ENCODE results near the gene PAPSS2. TPM values are rescaled to one million over a fixed set of nuclear protein-coding genes. Genes with fewer than 3 reads are reported as not detected.

The PAPSS2 gene
- total RNA-seq, 2 donors from 2014 or later: 16.9 to 17.5 TPM

- DNase-seq (no peak), ATAC-seq (no peak)
- no peak overlapping the region for H3K4me3 ChIP-seq
- 43 to 59% methylated on average over 2 of the region's 2 CpGs for WGBS, 2 donors
- no peak overlapping the region for H3K27ac ChIP-seq
- TF ChIP-seq CTCF (IDR thresholded peaks at IDR 0.05) (no peak), POLR2A (IDR thresholded peaks at IDR 0.05) (no peak)
- no peaks in the 10 kb centered on the region for H3K36me3 ChIP-seq (replicated peaks in 1 of 2; ENCODE audit: insufficient read depth in 1 of 2, low read depth in 2 of 2)
- no peaks in the 10 kb centered on the region for H3K27me3 ChIP-seq
- peaks cover 42% of the 10 kb centered on the region for H3K4me1 ChIP-seq
- intact Hi-C loops (cut with DNase I): no loop called here
- H3K9me3 ChIP-seq: no peaks in the 10 kb centered on the region
Measured at GRCh38 chr10:87667493-87667892, 7.8 kb downstream of the PAPSS2 start.

GRCh38 chr10:87668324-87669074, 8.8 kb downstream of the PAPSS2 start:
- peaks cover 38% of the 10 kb centered on the region for H3K4me1 ChIP-seq
- H3K36me3 ChIP-seq (replicated peaks in 1 of 2; ENCODE audit: insufficient read depth in 1 of 2, low read depth in 2 of 2): no peaks in the 10 kb centered on the region
- intact Hi-C loops (cut with DNase I): no loop called here
- H3K4me3 ChIP-seq: no peak overlapping the region
- H3K27me3 ChIP-seq: no peaks in the 10 kb centered on the region
- no peak for ATAC-seq
- WGBS, 2 donors: 40 to 44% methylated on average over 5 of the region's 5 CpGs
- DNase-seq: no peak
- peak overlapping the region in 1 of 4 donors; percentile 20 for H3K27ac ChIP-seq
- no peak for TF ChIP-seq POLR2A (IDR thresholded peaks at IDR 0.05)
- TF ChIP-seq CTCF (IDR thresholded peaks at IDR 0.05): no peak
- H3K9me3 ChIP-seq: no peaks in the 10 kb centered on the region

- H3K27ac ChIP-seq: peak overlapping the region in 2 of 4 donors; percentile 5 to 34
- H3K36me3 ChIP-seq (replicated peaks in 1 of 2; ENCODE audit: insufficient read depth in 1 of 2, low read depth in 2 of 2): no peaks in the 10 kb centered on the region
- no peak for DNase-seq
- TF ChIP-seq POLR2A (IDR thresholded peaks at IDR 0.05) (no peak), CTCF (IDR thresholded peaks at IDR 0.05) (no peak)
- no peak overlapping the region for H3K4me3 ChIP-seq
- no peaks in the 10 kb centered on the region for H3K27me3 ChIP-seq
- WGBS, 2 donors: 76 to 79% methylated on average over 1 of the region's 1 CpG
- H3K4me1 ChIP-seq: peaks cover 30% of the 10 kb centered on the region
- intact Hi-C loops (cut with DNase I): no loop called here
- no peaks in the 10 kb centered on the region for H3K9me3 ChIP-seq
- peak; percentile 27 for ATAC-seq
Measured at GRCh38 chr10:87669752-87670151, 10.1 kb downstream of the PAPSS2 start.

GRCh38 chr10:87670586-87670985, 10.9 kb downstream of the PAPSS2 start:
- ATAC-seq (no peak), DNase-seq (no peak)
- no peaks in the 10 kb centered on the region for H3K27me3 ChIP-seq
- H3K27ac ChIP-seq: peak overlapping the region in 1 of 4 donors; percentile 34
- intact Hi-C loops (cut with DNase I): no loop called here
- peaks cover 30% of the 10 kb centered on the region for H3K4me1 ChIP-seq
- no peaks in the 10 kb centered on the region for H3K9me3 ChIP-seq
- H3K36me3 ChIP-seq (replicated peaks in 1 of 2; ENCODE audit: insufficient read depth in 1 of 2, low read depth in 2 of 2): no peaks in the 10 kb centered on the region
- TF ChIP-seq POLR2A (IDR thresholded peaks at IDR 0.05): no peak
- no peak for TF ChIP-seq CTCF (IDR thresholded peaks at IDR 0.05)
- H3K4me3 ChIP-seq: no peak overlapping the region

All from body of pancreas (tissue), 4 donors.